Keratinocyte (primary cell): ENCODE measurements around the gene PHLPP1. TPM values are rescaled to one million over a fixed set of nuclear protein-coding genes. Genes with fewer than 3 reads are reported as not detected.

Experiments
- DNase-seq: peaks from one replicate; pipeline ENCODE4 v3.0.0-alpha.2; 2011; ENCODE audit warnings: low read depth, missing footprints, low spot score
- FAIRE-seq: peaks from 2 replicates; lab custom pipeline; 2011; peaks lifted over from hg19 to GRCh38; lab: Jason Lieb, UNC
- H2AFZ ChIP-seq: 2 replicates; pipeline ENCODE4 v1.6.0; 2012; ENCODE audit warnings: low read length, control low read depth, inconsistent platforms; ENCODE audit not compliant: control insufficient read depth
- H3K27ac ChIP-seq: 2 replicates; pipeline ENCODE4 v1.5.1; 2011; ENCODE audit warnings: low read length; ENCODE audit not compliant: control insufficient read depth, insufficient read depth
- H3K27me3 ChIP-seq: 3 replicates; pipeline ENCODE4 v1.6.0; 2011; ENCODE audit warnings: low read length; ENCODE audit not compliant: control insufficient read depth, insufficient read depth; ENCODE audit errors: extremely low read depth
- H3K36me3 ChIP-seq, 2 experiments: 2 replicates in 1 of 2; 3 replicates in 1 of 2; pipeline ENCODE4 v1.5.1; 2011; ENCODE audit warnings: low read length in 2 of 2, mild to moderate bottlenecking in 1 of 2; ENCODE audit not compliant: control insufficient read depth in 2 of 2, insufficient read depth in 2 of 2; ENCODE audit errors: extremely low read depth in 1 of 2
- H3K4me1 ChIP-seq: 3 replicates; pipeline ENCODE4 v1.5.1; 2011; ENCODE audit warnings: low read length; ENCODE audit not compliant: control insufficient read depth, insufficient read depth; ENCODE audit errors: extremely low read depth
- H3K4me2 ChIP-seq: 3 replicates; pipeline ENCODE4 v1.6.0; 2011; ENCODE audit warnings: low read depth, low read length; ENCODE audit not compliant: control insufficient read depth, insufficient read depth; ENCODE audit errors: extremely low read depth
- H3K4me3 ChIP-seq, 3 experiments: fragments of 200-600 bp in 1 of 3; sonication (generic) in 1 of 3; 2 replicates in 2 of 3; 3 replicates in 1 of 3; pipeline ENCODE4 v1.5.1; 2011 to 2016; ENCODE audit warnings: low read length in 3 of 3, mild to moderate bottlenecking in 3 of 3, control low read depth in 2 of 3, inconsistent platforms in 1 of 3, low read depth in 1 of 3, mixed read lengths in 1 of 3, mixed run types in 1 of 3, moderate library complexity in 1 of 3; ENCODE audit not compliant: control insufficient read depth in 2 of 3, insufficient read depth in 2 of 3; ENCODE audit errors: extremely low read depth in 1 of 3
- H3K79me2 ChIP-seq: 2 replicates; pipeline ENCODE4 v1.6.0; 2012; ENCODE audit warnings: low read length; ENCODE audit not compliant: control insufficient read depth, insufficient read depth
- H3K9ac ChIP-seq: 3 replicates; pipeline ENCODE4 v1.6.0; 2011; ENCODE audit warnings: low read length; ENCODE audit not compliant: control insufficient read depth, insufficient read depth; ENCODE audit errors: extremely low read depth
- H3K9me1 ChIP-seq: 3 replicates; pipeline ENCODE4 v1.6.0; 2011; ENCODE audit warnings: low read length; ENCODE audit not compliant: control insufficient read depth, insufficient read depth; ENCODE audit errors: extremely low read depth
- H3K9me3 ChIP-seq: 2 replicates; pipeline ENCODE4 v1.5.1; 2012; ENCODE audit warnings: low read depth, low read length; ENCODE audit not compliant: control insufficient read depth
- H4K20me1 ChIP-seq: 3 replicates; pipeline ENCODE4 v1.6.0; 2011; ENCODE audit warnings: low read length; ENCODE audit not compliant: control insufficient read depth, insufficient read depth; ENCODE audit errors: extremely low read depth
- EZH2 ChIP-seq: IDR thresholded peaks from one replicate; pipeline ENCODE4 v1.6.1; 2012; ENCODE audit warnings: inconsistent platforms, mild to moderate bottlenecking, low read length, moderate library complexity
- dilution Hi-C: fragments of 300-500 bp; cut with MboI; formaldehyde crosslinking; loops from one replicate; pipeline ENCODE4 v1.7.0; 2020; ENCODE audit warnings: low sequenced_read_pairs; ENCODE audit not compliant: extremely low pct_ligation_motif_present
- polyA plus RNA-seq, 5 experiments: library from polyadenylated mRNA; depleted of rRNA in 3 of 5; stranded (reverse) in 3 of 5; stranded (forward) in 1 of 5; unstranded in 1 of 5; fragments of >200 nt; gene quantifications; 1 replicate in 1 of 5; 2 replicates in 3 of 5; 3 replicates in 1 of 5; pipeline versions ENCODE4 v1.2.1 to v1.2.3, GENCODE V29; 2011 to 2012; ENCODE audit warnings: missing spikeins in 2 of 5, low read depth in 1 of 5, low replicate concordance in 1 of 5
- TF ChIP-seq, protein P1 (sequence below), 3 experiments: IDR thresholded peaks in 1 of 3; conservative IDR thresholded peaks in 1 of 3; optimal IDR thresholded peaks in 1 of 3; 2 replicates in 2 of 3; 3 replicates in 1 of 3; pipeline versions ENCODE3 to v1.5.1; 2011; ENCODE audit warnings: low read length in 3 of 3, mild to moderate bottlenecking in 3 of 3, moderate library complexity in 2 of 3, control low read depth in 1 of 3, inconsistent platforms in 1 of 3; ENCODE audit not compliant: insufficient read depth in 2 of 3; ENCODE audit errors: extremely low read depth in 1 of 3

Gene PHLPP1
- polyA plus RNA-seq, 1 donor (not counting 4 experiments of a cell fraction or from before 2014, with no cell fraction given) = 8.4 TPM

DNA sequence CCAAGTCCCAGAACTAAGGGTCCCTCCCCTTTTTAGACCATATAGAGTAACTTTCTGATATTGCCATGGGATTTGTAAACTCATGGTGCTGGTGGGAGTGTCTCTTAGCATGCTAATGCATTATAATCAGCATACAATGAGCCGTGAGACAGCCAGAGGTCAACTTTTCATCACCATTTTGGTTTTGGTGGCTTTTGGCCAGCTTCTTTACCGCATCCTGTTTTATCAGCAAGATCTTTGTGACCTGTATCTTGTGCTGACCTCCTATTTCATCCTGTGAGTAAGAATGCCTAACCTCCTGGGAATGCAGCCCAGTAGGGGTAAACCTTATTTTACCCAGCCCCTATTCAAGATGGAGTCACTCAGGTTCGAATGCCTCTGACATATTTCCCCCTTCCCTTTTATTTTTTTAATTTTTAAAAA, 148.2 kb downstream of the PHLPP1 start:
- FAIRE-seq = no peak
- no peaks in the 10 kb centered on the region for H3K4me1 ChIP-seq

DNA sequence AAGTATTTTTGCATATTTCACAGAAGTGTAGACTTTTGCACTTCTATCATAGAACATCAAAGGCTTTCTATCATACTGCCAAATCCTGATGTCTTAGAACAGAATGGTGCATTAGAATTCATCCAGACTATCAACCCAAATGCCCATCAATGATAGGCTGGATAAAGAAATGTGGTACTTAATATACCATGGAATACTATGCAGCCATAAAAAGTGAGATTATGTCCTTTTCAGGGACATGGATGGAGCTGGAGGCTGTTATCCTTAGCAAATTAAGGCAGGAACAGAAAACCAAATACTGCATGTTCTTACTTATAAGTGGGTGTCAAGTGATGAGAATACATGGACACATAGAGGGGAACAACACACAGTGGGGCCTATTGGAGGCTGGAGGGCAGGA, 150.2 kb downstream of the PHLPP1 start:
- Histone ChIP-seq H3K27ac (no peak overlapping the region), H4K20me1 (no peaks in the 10 kb centered on the region), H3K27me3 (no peaks in the 10 kb centered on the region), H3K9ac (no peak overlapping the region), H3K79me2 (no peaks in the 10 kb centered on the region), H3K4me3 (no peak overlapping the region), H3K4me1 (no peaks in the 10 kb centered on the region), H3K9me3 (no peaks in the 10 kb centered on the region), H3K9me1 (no peaks in the 10 kb centered on the region), H3K36me3 (no peaks in the 10 kb centered on the region), H3K4me2 (no peak overlapping the region), H2AFZ (no peak overlapping the region)
- dilution Hi-C loops = no loop called here
- FAIRE-seq = no peak
- TF ChIP-seq, protein P1, sequence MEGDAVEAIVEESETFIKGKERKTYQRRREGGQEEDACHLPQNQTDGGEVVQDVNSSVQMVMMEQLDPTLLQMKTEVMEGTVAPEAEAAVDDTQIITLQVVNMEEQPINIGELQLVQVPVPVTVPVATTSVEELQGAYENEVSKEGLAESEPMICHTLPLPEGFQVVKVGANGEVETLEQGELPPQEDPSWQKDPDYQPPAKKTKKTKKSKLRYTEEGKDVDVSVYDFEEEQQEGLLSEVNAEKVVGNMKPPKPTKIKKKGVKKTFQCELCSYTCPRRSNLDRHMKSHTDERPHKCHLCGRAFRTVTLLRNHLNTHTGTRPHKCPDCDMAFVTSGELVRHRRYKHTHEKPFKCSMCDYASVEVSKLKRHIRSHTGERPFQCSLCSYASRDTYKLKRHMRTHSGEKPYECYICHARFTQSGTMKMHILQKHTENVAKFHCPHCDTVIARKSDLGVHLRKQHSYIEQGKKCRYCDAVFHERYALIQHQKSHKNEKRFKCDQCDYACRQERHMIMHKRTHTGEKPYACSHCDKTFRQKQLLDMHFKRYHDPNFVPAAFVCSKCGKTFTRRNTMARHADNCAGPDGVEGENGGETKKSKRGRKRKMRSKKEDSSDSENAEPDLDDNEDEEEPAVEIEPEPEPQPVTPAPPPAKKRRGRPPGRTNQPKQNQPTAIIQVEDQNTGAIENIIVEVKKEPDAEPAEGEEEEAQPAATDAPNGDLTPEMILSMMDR (optimal IDR thresholded peaks at IDR 0.05 in 1 of 3, IDR thresholded peaks at IDR 0.05 in 1 of 3, conservative IDR thresholded peaks at IDR 0.05 in 1 of 3; ENCODE audit: extremely low read depth in 1 of 3, insufficient read depth in 2 of 3, low read length in 3 of 3) = no peak
- TF ChIP-seq EZH2 = no peak
- DNase-seq = no peak

More for the DNA sequence above, 148.2 kb downstream of the PHLPP1 start:
- DNase-seq = no peak
- no peak overlapping the region for H3K4me2 ChIP-seq
- no peaks in the 10 kb centered on the region for H3K9me1 ChIP-seq
- H4K20me1 ChIP-seq = no peaks in the 10 kb centered on the region
- H2AFZ ChIP-seq = no peak overlapping the region
- TF ChIP-seq, protein P1 (optimal IDR thresholded peaks at IDR 0.05 in 1 of 3, IDR thresholded peaks at IDR 0.05 in 1 of 3, conservative IDR thresholded peaks at IDR 0.05 in 1 of 3; ENCODE audit: extremely low read depth in 1 of 3, insufficient read depth in 2 of 3, low read length in 3 of 3) = no peak
- TF ChIP-seq EZH2 = no peak
- H3K4me3 ChIP-seq = no peak overlapping the region
- H3K9ac ChIP-seq = no peak overlapping the region
- H3K9me3 ChIP-seq = no peaks in the 10 kb centered on the region
- no peaks in the 10 kb centered on the region for H3K36me3 ChIP-seq
- no peak overlapping the region for H3K27ac ChIP-seq
- dilution Hi-C loops = no loop called here
- H3K27me3 ChIP-seq = no peaks in the 10 kb centered on the region
- H3K79me2 ChIP-seq = no peaks in the 10 kb centered on the region
